Middle frontal gyrus (tissue), 1 donor: Measurements from ENCODE around the gene RSKR.
A peak's percentile ranks its signal among the peaks of the same experiment; 100 is the strongest.
"Not testable (repeated sequence)": the region's sequence is repeated elsewhere in the genome, so short reads cannot be mapped to it uniquely, and the experiment has no call there.

Source experiments
- DNase-seq: peaks from one replicate; pipeline ENCODE4 v3.0.0-alpha.2; 2015; ENCODE audit warnings: low spot score; ENCODE audit errors: extremely low spot score

Gene RSKR

DNA sequence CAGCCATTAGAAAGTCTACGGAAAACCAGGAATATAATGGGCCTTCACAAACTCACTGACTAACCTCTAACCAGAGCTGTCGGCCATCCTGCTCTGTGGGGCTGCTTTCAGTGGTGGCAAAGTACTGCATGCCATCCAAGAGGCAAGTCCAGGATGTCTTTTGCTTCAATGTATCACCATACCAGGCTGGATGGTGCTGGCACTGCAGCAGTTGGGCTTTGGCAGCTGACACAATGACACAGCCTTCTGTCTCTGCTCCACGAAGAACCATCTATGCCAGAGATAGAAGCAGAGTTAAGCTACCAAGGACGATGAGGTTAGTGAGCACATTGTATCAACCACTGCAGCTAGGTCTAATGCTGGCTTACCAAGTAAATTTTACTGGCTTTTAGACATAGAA lies 9.7 kb upstream of the RSKR start:
- DNase-seq = no peak

DNA sequence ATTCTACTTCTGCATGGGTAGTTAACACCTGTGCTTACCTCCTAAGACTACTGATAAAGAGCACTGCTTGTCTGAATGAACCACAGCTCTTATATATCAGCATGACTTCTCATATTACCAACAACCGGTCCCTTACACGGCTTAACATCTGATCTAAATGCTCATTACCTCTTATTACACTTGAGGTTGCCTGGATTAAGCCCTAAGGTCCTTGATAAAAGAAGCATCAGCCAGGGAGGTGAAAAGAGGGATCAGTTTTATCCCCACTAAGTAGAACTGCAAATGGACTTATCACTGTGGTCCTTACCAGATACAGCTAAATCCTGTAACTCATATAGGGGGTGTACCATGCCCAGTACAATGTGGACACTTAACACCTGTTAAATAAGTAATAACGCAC lies 8.2 kb upstream of the RSKR start:
- no peak for DNase-seq

DNA sequence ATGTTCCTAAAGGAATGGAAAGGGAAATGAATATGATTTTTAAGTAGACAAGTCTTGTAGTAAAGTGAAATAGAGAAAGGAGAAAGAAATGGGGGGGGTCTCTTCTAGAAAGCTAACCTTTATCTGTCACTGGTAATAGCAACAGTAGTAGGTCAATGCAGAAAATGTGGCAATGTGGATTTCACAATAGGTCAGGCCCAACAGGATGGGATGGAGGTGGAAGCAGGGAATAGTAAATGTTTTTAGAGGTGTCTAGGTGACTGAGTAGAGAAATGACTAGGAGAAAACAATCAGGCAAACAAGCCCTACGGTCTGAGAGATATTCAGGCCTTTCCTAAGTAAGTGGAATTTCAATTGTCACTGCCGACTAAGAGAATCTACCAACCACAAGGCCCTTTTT lies 6.0 kb upstream of the RSKR start:
- no peak for DNase-seq

DNA sequence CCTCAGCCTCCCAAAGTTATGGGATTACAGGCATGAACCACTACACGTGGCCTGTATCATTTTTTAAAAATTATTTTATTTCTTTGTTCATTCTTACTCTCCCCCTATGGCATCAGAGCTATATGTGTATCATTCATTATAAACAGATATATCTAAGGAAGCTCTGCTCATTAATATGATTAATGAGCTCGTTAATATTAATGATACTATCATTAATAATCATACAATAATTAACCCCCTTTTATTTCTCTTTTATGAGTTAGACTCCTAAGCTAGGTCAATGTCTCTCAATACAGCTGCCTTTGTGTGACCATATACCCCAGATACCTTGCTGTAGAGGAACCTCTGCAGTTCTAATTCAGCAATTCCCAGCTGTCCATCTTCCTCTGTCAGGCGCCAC lies 4.5 kb upstream of the RSKR start:
- no peak for DNase-seq

DNA sequence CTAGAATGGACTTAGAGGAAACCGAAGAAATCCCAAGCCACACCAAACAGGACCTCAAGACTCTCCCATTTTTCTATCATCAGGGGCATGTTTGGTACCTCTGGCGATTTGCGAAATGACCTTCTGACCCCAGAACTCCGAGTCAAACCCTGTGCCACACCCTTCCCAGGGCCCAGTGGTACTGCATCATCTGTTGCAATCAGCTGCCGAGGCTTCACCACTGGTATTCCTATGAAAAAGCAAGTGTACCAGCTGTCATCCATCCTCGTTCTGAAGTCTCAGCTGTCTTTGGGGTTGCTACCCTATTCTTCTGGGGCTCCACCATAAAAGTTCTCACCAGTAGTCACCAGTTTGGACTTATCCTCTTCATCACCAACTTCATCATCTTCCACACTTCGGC lies 2.3 kb upstream of the RSKR start:
- DNase-seq = no peak

DNA sequence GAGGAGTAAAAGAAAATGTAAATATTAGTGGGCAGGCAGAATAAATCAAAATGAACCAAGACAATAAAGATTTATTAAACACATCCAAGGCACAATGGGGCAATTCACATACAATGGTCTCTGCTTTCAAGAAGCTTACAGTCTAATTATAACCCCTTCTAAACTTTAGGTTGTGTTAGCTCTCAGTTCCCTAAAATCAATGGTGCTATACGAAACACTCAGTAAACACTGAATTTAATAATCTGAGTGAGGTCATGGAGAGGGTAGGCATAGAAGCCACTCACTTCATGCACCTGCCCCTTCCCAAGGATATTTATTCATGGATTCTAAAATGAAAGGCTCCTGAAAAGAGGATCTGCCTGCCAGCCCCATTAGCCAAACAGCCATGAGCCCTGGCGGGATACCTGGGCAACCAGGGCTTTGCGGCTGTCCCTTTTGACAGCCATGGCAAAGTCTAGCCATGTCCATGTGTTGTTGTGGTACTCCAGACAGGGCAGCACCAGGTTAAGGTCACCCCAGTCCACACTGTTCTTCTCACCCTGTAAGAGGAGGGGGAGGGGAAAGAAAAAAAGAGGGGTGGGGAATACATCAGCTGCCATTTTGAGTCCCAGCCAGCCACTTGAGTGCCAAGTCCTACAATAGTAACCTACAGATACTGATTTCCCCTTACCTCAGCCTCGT lies 1.4 kb upstream of the RSKR start:
- DNase-seq = no peak

DNA sequence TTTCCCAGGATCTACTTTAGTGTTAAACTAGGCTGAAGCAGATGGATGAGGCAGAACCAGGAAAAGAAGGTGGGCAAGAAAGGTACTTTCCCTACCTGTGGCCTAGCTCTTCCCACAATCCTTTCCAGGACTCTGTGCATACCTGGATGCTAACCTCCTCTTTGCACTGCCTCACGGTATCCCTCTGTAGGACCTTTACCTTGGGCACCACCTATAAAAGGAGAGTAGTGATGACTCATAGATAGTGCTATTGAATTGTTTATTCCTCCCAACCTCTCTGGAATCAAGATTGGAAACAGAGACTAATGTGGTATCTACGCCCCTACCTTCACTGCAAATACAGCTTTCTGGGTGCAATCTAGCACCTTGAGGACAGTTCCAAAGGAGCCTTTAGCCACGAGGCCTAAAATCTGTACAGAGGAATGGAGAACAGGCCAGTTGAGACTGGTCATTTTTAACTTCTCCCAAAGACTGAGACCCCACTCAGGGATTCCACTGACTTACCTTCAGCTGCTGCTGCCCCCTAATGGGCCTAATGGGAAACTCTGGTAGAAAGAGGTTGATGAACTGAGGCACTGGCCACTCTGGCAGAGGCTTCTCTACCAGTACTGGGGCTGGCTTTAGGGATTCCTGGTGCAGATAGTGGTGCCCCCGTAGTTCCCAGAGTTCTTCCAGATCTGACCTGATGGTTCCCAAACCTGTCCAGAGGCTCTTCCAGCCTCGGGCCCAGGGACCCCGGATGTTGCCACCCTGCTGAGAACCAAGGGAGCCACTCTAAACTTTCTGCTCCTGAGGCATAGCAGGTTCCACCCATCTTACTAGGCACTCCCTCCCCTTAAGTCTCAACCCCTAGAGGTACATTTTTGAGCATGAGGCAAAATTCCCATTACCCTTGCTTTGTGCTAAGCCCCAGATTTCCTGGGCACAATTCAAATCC lies 781 bp downstream of the RSKR start:
- no peak for DNase-seq

DNA sequence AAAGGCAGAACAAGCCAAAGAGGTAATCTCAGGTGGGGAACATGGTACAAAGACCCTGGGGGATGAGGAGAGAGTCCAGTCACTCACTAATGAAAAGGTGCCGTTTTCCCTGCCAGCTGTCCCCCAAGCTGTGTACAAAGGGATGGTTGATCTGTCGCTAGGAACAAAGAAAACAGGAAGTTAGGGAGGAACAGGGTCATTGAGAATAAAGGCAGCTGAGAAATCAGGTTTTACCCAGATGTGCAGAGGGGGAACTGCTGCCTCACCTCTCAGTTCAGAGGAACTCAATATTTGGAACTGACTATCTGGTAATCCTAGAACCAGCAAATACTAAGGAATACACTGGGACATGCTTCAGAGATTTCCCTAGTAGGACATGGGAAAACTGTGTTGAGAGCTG lies 1.5 kb downstream of the RSKR start:
- no peak for DNase-seq

DNA sequence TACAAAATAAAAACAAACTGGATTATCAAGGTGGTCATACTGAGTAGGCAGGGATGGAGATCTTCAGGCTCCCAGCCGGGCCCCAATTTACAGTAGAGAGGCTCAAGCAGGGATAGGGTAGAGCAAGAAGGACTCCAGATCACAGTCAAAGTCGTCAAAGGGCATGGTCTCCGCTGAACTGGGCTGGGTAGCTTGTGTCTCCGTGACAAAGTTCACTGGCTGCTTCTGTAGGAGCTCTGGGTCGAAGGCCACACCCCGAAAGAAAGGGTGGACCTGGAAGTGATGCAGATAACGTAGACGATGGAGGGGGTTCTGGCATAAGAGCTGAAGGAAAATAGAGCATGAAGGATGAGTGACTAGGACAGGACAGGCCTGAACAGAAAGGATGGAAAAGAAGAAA lies 3.6 kb downstream of the RSKR start:
- DNase-seq = no peak

DNA sequence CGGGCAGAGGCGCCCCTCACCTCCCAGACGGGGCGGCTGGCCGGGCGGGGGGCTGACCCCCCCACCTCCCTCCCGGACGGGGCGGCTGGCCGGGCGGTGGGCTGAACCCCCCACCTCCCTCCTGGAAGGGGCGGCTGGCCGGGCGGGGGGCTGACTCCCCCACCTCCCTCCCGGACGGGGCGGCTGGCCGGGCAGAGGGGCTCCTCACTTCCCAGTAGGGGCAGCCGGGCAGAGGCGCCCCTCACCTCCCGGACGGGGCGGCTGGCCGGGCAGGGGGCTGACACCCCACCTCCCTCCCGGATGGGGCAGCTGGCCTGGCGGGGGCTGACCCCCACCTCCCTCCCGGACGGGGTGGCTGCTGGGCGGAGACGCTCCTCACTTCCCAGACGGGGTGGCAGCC lies 10.0 kb downstream of the RSKR start:
- not testable (repeated sequence) for DNase-seq

DNA sequence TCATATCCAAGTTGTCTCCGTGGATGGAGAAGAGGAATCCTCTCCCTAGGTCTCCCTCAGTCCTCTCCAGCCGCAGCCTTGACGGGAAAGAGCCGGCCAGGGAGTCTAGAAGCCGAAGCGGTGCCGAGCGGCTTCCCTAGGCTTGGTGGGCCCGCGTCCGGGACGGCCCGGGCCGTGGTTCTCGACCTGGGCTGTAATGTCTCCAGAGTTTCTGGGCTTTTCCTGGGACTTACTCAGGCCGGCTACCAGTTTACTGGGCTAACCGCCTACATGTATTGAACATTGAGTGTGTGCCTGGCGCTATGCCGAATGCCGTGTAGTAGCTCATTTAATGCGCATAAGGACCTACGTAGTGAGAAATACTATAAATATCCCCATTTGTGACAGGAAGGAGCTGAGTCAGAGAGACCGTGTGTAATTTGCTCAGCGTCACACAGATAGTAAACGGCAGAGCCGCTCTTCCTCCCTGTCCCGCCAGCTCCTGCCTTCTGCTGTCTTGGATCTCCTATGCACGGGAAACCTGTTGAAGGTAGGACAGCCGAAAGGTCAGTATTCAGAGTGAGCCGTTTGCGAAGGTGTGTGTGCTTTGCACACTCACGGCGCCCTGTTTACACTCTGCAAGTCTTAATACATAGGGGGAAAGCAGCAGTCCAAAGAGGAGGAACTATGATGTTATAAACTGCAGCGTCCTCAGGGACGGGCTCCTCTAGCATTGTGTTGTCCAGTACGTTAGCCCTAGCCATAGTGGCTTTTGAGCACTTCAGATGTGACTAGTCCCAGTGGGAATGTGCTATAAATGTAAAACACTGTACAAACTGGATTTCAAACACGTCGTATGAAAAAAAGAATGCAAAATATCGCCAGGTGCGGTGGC lies 14.4 kb downstream of the RSKR start:
- DNase-seq = peak; percentile 48

DNA sequence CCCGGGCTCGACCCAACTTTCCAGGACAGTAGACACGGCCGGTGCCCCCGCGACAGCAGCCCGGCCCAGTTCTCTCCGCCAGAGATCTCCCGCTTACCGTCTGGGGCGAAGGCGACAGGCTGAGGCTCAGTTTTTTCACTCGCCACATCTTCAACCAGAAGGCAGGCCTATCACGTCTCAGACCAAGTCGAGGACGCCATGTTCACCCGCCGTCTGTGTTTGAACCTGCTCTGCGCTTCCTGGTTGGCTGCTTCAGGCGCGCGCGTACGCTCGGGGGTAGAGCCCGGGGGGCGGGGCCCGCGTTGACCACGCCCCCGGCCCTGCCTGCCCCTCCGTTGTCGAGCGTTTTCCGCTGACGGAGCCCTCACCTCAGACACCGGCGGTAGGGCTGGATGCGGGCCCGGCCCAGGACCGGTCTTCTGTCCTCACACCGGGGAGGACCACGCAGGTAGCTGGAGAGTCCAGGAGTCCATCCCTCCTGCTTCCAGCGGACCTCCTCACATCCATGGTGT lies 15.1 kb downstream of the RSKR start, which contains the start of gene SPAG5:
Gene SPAG5, minus strand, starts transcription at position 227 of the 512 bp plus-strand sequence. Its CDS starts 79 bp downstream, at position 148.
- peak; percentile 78 for DNase-seq

DNA sequence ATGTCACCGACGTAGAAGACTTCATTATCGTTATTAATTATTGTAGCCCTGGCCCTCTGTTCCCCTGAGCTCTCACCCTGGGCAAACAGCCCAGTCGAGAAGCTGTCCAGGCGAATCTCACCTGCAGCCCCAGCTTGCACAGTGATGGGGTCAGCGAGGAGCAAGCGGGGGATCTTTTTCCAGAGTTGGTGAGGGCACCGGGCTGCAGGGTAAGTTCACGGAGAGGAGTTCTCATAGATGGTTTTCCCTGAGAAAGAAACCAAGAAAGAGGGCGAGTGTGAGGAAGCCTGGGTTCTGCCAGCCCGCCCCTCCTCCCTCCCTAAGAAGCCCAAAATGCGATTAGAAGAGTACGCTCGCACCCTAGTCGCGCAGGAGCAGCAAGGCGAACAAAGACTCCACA lies 15.6 kb downstream of the RSKR start:
- DNase-seq = no peak

DNA sequence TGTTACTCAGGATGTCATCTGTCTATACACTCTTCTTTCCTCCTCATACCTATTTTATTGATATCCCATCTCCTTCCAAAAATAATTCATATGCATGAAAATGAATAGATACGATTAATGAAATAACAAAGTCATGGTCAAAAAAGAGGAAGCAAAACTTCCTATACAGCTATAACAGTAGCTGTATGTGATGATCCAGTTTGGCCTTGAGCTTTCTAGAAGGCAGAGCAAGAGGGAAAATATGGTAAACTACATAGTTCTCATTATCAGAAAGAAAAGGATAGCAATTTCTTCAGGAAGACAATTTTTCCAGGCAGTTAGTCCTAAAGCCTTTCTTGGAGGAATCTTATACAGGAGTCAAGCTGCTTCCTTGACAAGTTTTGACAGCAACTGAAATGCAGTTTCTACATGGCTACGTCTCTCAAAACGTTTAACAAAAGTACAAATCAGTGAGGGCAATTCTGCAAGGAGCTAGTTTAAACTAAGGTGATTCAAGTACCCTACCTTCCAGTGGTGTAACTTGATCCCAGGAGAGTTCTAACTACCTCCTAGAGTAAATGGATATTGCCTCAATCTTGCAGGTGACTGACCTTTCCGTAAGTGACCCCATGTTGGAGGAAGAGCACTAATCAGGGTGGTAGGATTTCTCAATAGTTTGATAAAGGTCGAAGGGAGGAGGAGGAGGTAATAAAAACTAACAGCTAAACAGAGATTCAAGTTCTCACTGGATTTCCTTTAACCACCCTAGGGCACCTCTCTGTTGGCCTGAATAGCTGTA lies 16.2 kb downstream of the RSKR start:
- DNase-seq = no peak

DNA sequence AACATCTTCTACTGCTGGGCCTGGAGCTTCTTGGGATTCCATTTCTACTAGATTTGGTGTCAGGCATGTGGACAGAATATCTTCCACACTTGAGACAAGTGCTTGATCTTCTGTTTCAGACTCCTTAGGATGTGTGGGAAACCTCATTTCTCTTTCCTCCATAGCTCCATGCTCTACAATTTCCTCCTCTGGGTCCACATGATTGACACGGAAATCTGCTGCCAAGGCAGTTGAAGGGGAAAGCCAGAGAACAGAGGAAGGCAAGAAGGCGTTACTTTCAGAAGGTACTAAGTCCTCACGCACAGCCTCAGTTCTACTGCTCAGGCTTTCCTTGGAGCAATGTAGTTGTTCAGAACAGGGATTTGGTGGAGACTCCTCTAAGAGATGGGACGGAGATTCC lies 21.7 kb downstream of the RSKR start:
- DNase-seq = no peak

DNA sequence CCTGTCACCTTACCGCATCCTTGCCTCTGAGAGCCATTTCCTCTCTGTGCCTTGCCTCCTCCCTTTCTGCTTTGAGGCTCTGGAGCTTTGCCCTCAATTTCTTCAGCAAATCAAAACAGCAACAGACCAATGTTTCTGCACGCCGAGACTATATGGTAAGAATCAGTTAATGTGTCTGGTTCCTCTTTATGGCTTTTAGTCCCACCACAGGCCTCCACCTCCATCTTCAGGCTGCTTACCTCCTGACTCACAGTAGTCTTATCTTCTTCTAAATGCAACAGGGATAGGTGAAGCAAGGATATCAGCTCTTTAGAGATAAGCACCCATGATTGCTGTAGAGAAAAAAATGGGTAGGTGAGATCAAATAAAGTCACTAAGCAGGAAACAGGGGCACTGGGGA lies 28.1 kb downstream of the RSKR start:
- DNase-seq = no peak

DNA sequence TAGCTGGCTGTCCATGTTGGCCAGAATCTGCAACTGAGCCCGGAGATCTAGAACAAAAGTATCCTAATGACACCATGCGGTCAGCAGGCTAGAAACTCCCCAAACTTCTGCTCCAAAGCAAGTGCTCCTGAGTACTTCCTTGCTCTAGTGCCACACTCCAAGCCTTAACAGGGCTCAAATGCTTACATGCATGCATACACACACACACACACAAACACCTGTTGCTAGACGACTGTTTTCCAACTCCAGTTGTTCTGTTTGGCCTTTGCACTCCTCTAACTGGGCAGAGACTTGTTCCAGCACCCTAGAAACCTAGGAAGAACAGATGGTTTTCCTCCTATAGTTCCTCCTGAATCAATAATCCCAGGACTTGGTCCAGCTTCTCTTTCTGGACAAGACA lies 29.6 kb downstream of the RSKR start:
- DNase-seq = no peak

DNA sequence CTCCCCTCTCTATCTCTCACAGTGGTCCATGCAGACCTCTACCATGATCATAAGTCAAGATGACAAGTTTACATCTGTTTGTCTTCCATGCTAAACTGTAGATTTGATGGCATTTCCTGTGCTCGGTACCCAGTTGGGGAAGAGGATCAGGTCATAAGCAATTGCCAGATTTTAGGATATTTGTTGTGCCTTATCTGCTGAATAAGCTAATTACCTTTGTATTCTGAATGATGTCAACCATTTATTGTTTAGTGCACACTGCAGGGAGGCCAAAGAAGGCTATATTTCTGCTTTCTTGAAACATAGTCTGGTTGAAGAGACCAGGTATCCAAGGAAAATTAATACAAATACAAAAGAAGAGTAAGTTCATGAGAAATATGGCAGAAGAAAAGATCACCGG lies 31.5 kb downstream of the RSKR start:
- no peak for DNase-seq

DNA sequence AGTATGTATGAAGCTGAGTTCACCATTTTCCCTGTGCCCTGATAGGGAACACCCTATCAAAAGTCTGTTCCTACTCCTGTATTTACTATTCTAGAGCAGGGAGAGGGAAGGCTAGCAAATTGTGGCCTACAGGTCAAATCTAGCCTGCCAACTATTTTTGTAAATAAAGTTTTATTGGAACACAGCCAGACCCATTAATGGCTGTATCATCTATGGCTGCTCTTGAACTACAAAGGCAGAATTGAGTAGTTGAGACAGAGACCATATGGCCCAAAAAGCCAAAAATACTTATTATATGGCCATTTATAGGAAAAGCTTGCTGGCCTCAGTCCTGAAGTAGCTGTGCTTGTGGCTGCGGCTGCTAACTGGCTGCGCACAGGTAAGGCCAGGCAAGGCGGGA lies 33.0 kb downstream of the RSKR start:
- DNase-seq = no peak

DNA sequence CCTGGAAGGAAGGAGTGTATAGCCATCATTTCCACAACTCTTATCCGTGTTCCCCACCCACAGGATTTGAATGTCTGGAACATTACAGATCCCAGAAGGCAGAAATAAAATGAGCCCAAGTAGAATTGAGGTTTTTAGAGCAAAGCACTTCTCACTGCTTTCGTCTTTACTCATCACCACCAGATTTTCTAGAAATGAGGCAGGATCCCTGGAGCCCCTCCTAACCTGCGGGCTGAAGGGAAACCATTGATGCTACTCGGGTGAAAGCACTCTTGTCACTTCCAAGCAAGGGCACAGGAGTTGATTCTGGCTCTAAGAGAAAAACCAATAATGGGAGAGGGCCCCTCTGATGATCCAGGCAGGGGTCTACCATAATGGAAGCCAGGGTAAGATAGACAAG lies 34.5 kb downstream of the RSKR start:
- DNase-seq = no peak
